ENCODE results near the gene FAM53C. TPM values are rescaled to one million over a fixed set of nuclear protein-coding genes. Genes with fewer than 3 reads are reported as not detected.
"Not testable (repeated sequence)": the region's sequence is repeated elsewhere in the genome, so short reads cannot be mapped to it uniquely, and the experiment has no call there.

Gene FAM53C
- total RNA-seq, 2 donors from 2014 or later = 18.6 to 21.4 TPM

DNA sequence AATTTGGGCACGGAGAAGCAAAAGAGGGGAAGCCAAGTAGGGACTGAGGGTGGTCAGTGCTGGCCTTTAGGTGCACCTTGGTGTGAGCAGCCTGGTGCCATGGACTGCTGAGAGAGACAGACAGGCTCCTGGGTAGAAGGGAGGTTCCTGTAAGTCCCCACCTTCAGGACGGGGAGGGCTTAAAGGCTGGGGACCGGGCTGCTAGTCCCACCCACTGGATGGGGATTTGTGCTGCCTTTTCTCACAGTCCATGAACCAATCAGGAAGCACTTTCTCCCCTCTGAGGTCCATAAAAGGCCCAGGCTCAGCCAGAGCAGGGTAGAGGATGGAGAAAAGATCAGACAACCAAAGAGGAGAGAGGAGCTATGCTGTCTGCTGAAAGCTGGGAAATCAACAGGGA is 21.7 kb upstream of the FAM53C start:
- no peaks in the 10 kb centered on the region for H3K9me3 ChIP-seq
- no peaks in the 10 kb centered on the region for H3K27me3 ChIP-seq
- TF ChIP-seq, protein P1, sequence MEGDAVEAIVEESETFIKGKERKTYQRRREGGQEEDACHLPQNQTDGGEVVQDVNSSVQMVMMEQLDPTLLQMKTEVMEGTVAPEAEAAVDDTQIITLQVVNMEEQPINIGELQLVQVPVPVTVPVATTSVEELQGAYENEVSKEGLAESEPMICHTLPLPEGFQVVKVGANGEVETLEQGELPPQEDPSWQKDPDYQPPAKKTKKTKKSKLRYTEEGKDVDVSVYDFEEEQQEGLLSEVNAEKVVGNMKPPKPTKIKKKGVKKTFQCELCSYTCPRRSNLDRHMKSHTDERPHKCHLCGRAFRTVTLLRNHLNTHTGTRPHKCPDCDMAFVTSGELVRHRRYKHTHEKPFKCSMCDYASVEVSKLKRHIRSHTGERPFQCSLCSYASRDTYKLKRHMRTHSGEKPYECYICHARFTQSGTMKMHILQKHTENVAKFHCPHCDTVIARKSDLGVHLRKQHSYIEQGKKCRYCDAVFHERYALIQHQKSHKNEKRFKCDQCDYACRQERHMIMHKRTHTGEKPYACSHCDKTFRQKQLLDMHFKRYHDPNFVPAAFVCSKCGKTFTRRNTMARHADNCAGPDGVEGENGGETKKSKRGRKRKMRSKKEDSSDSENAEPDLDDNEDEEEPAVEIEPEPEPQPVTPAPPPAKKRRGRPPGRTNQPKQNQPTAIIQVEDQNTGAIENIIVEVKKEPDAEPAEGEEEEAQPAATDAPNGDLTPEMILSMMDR (IDR thresholded peaks at IDR 0.05) = no peak
- no peaks in the 10 kb centered on the region for H3K36me3 ChIP-seq
- H3K4me3 ChIP-seq = no peak overlapping the region
- no peak overlapping the region for H3K27ac ChIP-seq
- no peaks in the 10 kb centered on the region for H3K4me1 ChIP-seq
- no peak for DNase-seq (ENCODE audit: low spot score)

DNA sequence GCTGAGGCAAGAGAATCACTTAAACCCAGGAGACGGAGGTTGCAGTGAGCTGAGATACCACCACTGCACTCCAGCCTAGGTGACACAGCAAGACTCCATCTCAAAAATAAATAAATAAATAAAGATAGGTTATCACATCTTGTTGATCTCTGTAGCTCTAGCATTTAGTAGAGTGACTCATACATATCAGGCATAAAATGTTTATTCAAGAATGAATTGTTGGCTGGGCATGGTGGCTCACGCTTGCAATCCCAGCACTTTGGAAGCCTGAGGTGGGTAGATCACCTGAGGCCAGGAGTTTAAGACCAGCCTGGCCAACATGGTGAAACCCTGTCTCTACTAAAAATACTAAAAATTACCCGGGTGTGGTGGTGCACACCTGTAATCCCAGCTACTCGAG is 19.9 kb upstream of the FAM53C start:
- not testable (repeated sequence) for DNase-seq (ENCODE audit: low spot score); H3K27ac ChIP-seq; H3K4me3 ChIP-seq; H3K27me3 ChIP-seq; H3K9me3 ChIP-seq; H3K4me1 ChIP-seq; H3K36me3 ChIP-seq

DNA sequence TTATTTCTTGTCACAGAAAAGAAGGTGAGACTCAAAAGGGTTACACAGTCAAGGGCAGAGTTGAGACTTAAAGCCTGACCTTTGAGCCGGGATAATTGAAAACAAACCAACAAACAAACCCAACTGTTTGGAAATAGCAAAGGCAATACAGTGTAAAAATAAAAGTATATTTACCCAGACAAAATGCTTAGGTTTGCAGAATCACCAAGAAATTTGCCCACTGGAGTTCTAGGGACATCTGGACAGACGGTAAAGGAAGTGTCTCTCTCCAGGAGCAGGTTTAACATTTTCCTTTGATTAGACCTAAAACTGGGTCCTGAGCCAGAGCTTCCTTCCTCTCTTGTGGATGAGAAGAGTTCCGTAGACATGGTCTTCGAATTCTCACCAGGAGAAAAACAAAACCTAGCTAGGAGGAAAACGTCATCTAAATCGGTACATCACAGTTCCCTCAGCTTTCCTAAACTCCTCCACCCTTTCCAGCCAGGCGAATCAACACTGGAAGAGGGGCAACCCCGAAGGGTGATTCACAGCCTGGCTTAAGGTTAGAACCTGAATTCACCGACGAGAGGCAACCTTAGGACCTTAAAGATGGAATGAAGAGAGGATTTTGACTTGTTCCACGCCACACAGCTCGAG is 7.1 kb upstream of the FAM53C start:
- Histone ChIP-seq H3K4me3 (peak overlapping the region; percentile 25 to 48), H3K36me3 (no peaks in the 10 kb centered on the region), H3K27me3 (no peaks in the 10 kb centered on the region), H3K9me3 (no peaks in the 10 kb centered on the region), H3K27ac (no peak overlapping the region), H3K4me1 (peaks cover 0 to 14% of the 10 kb centered on the region in 2 donors)
- DNase-seq (ENCODE audit: low spot score) = no peak
- TF ChIP-seq, protein P1 (IDR thresholded peaks at IDR 0.05) = no peak

DNA sequence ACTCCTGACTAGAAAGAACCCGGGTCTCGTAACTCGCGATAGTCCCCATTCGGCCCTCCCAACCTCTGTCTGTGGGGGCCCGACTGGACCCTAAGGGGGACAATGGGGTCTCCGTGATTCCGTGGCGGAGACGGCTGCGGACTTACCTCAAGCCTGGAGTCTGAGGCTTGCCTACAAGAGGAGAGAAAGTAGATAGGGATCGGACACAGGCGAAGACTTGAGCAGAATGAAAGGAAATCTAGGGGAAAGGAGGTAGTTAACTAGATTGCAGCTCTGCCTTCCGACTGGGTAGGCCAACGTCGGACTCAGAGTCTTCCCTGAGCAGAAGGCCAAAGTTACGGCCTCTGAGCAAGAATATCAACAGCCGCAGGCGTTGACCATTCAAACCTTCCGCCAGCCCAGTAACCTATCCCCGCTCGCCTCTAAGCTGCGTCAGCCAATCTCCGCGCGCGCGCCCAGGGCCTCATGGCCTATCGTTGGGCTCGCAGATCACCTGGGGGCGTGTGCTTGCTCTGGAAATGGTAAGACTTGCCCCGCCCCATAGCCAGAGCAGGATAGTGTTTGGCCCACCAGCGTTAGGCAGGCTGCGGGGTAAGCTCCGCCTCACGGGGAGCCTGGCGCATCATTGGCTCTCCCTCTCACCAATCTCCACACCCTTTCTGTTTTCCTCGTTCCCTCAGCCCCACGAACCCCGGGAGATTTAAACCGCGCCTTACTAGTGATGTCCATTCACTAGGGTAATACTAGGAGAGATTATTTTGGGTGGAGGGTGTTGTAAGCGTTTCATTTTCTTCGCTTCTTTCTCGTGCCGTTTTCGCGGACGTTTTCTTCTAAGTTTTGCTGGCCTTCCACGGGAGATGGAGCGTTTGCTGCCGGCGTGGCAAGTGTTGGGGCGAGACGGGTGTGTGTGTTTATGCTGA is 6.4 kb upstream of the FAM53C start, which contains the start of gene CDC25C:
TSS of gene CDC25C (minus strand) at position 356 of the 920 bp plus-strand sequence. CDS start 624 bp downstream, outside the sequence.
- Histone ChIP-seq H3K36me3 (no peaks in the 10 kb centered on the region), H3K27ac (no peak within 1 kb of the TSS), H3K4me1 (peaks cover 0 to 15% of the 10 kb centered on the region in 2 donors), H3K27me3 (no peaks in the 10 kb centered on the region), H3K4me3 (peak within 1 kb of the TSS; percentile 43 to 48), H3K9me3 (no peaks in the 10 kb centered on the region)
- DNase-seq (ENCODE audit: low spot score) = peak; percentile 99
- TF ChIP-seq, protein P1 (IDR thresholded peaks at IDR 0.05) = peak in 1 of 2 donors; percentile 10

DNA sequence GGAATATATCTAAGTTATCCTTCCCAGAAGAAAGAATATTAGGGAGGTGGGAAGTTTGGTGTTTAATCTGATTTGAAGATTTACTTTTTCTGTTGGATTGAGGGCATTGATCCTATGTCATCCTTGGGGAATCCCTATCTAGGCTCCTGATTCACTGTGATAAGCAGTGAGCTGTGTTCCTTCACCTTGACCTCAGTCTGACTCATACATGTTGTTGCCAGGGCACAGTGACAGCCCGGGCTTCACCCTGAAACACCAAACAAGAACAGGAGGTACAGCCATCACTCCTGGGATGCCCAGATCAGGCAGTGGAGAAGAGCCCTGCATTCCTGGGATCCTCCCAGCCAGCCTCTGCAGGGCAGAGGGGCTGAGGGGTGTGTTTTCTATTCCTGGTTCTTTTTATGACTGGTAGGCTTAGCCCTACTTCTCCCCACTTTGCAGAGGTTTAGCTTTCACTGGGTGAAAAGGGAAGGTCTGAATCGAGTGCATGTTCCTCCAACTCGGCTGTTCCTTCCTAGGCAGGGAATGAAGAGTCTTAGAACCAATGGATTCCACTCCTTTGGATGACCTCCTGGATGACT is 3.1 kb upstream of the FAM53C start:
- H3K4me3 ChIP-seq = no peak overlapping the region
- no peaks in the 10 kb centered on the region for H3K9me3 ChIP-seq
- no peaks in the 10 kb centered on the region for H3K36me3 ChIP-seq
- TF ChIP-seq, protein P1 (IDR thresholded peaks at IDR 0.05) = no peak
- DNase-seq (ENCODE audit: low spot score) = no peak
- H3K27ac ChIP-seq = no peak overlapping the region
- peaks cover 0 to 35% of the 10 kb centered on the region in 2 donors for H3K4me1 ChIP-seq
- no peaks in the 10 kb centered on the region for H3K27me3 ChIP-seq
